NB4 (cell line): Measurements from ENCODE around the gene B3GAT3.

Source experiments
- DNase-seq: peaks from one replicate; pipeline ENCODE4 v3.0.0; 2010; ENCODE audit warnings: low read depth
- H3K4me3 ChIP-seq: one replicate; pipeline ENCODE4 v1.5.1; 2011; ENCODE audit warnings: mild to moderate bottlenecking, low read depth, low read length, moderate library complexity
- CTCF ChIP-seq: IDR thresholded peaks from one replicate; pipeline ENCODE4 v1.5.1; 2012; ENCODE audit warnings: low read depth, low read length
- MAX ChIP-seq: IDR thresholded peaks from 2 replicates; pipeline ENCODE4 v1.6.1; 2011; ENCODE audit warnings: low read depth, low read length
- MYC ChIP-seq: IDR thresholded peaks from 2 replicates; pipeline ENCODE4 v1.6.1; 2011; ENCODE audit warnings: low read depth, low read length
- POLR2A ChIP-seq: IDR thresholded peaks from 2 replicates; pipeline ENCODE4 v1.6.1; 2011; ENCODE audit warnings: mild to moderate bottlenecking; ENCODE audit not compliant: insufficient read length; ENCODE audit errors: extremely low read depth

Gene B3GAT3

GRCh38 chr11:62665599-62666258 lies 43.9 kb upstream of the B3GAT3 start:
- no peak for TF ChIP-seq MYC
- no peak for TF ChIP-seq MAX
- no peak for TF ChIP-seq POLR2A
- no peak for TF ChIP-seq CTCF
- DNase-seq = peak; percentile 73
- H3K4me3 ChIP-seq = peak overlapping the region; percentile 100

GRCh38 chr11:62665075-62665598 lies 43.4 kb upstream of the B3GAT3 start, which contains the start of the genes C11orf98 and CSKMT:
Gene C11orf98, minus strand, starts transcription at chr11:62665210. Its CDS starts 41 bp downstream, at chr11:62665169.
Gene CSKMT, plus strand, starts transcription at chr11:62665312. Its CDS starts 568 bp downstream, at chr11:62665880.
- peak; percentile 97 for DNase-seq
- peak within 1 kb of the TSS; percentile 100 for H3K4me3 ChIP-seq
- TF ChIP-seq MAX (peak; percentile 61), MYC (peak; percentile 91; the same call in 1 of the 2 replicates), POLR2A (peak; percentile 100), CTCF (no peak)

GRCh38 chr11:62664405-62665074 lies 42.8 kb upstream of the B3GAT3 start:
- peak; percentile 80 for DNase-seq
- no peak; the same call in 1 of the 2 replicates for TF ChIP-seq MAX
- TF ChIP-seq CTCF = no peak
- H3K4me3 ChIP-seq = peak overlapping the region; percentile 100

- DNase-seq = peak; percentile 43
- TF ChIP-seq MYC (no peak), CTCF (no peak), POLR2A (no peak), MAX (no peak)
- no peak overlapping the region for H3K4me3 ChIP-seq
Observed at GRCh38 chr11:62656796-62657429, 35.1 kb upstream of the B3GAT3 start.

GRCh38 chr11:62654297-62654696 lies 32.5 kb upstream of the B3GAT3 start:
- H3K4me3 ChIP-seq = no peak overlapping the region
- no peak for DNase-seq
- TF ChIP-seq MAX (no peak), POLR2A (no peak), MYC (no peak), CTCF (no peak)
